GM19240 (cell line): Measurements from ENCODE around the gene SRRM3.
"Not testable (repeated sequence)": the region's sequence is repeated elsewhere in the genome, so short reads cannot be mapped to it uniquely, and the experiment has no call there.

Experiments used
- DNase-seq: peaks from one replicate; pipeline ENCODE4 v3.0.0; 2011; ENCODE audit warnings: low spot score; ENCODE audit not compliant: insufficient read length

SRRM3 gene

DNA sequence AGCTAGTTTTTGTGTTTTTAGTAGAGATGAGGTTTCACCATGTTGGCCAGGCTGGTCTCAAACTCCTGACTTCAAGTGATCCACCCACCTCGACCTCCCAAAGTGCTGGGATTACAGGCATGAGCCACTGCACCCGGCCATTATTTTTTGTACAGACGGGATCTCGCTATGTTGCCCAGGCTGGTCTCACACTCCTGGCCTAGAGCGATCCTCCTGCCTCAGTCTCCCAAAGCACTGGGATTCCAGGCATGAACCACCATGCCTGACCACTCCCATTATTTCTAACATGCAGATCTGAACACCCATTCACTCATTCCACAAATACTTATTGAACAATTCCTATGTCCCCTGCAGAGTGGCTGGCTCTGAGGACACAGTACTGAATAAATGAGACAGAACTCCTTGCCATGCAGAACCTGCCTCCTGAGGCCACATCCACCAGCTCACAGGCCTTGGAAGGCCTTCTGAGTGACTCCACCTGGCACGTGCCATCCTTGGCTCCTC, 89.2 kb downstream of the SRRM3 start:
- DNase-seq = not testable (repeated sequence)

- DNase-seq = peak; percentile 84
These were observed 89.9 kb downstream of the SRRM3 start for GRCh38 chr7:76291351-76292212.

DNA sequence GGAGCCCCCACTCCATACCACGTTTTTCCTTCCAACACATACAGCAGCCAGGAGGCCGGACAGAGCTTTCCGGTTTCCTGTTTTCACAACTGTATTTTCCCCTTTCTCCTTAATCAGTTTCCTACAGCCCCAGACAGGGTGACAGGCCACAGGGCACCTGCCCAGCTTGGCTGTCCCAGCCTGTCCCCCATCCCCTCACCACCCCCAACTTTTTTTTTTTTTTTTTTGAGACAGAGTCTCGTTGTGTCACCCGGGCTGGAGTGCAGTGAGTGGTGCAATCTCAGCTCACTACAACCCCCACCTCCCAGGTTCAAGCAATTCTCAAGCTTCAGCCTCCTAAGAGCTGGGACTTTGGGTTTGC, 90.5 kb downstream of the SRRM3 start:
- no peak for DNase-seq

- DNase-seq = not testable (repeated sequence)
These were observed 91.2 kb downstream of the SRRM3 start for GRCh38 chr7:76292911-76293310.

DNA sequence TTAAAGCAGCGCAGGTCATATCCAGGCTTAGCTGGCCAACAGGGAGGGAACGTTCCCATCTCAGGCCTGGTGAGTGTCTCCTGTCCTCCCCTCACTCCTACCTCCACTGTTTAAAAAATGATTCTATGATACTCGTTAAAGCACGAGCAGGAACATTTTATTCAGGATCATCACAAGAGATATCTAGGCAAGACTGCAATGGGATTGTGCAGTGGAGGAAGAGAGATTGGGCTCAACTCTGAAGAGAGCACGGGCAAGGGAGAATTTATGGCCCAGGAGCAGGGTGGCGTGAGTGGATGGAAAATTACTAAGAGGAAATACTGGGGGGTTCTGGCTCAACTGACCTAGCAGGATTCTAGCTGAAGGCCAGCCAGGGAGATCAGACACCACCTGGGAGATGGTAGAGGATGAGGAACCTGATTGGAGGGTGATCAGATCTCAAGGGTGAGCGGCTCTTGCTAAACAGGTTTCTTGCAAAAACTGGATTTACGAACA, 91.8 kb downstream of the SRRM3 start:
- DNase-seq = no peak

DNA sequence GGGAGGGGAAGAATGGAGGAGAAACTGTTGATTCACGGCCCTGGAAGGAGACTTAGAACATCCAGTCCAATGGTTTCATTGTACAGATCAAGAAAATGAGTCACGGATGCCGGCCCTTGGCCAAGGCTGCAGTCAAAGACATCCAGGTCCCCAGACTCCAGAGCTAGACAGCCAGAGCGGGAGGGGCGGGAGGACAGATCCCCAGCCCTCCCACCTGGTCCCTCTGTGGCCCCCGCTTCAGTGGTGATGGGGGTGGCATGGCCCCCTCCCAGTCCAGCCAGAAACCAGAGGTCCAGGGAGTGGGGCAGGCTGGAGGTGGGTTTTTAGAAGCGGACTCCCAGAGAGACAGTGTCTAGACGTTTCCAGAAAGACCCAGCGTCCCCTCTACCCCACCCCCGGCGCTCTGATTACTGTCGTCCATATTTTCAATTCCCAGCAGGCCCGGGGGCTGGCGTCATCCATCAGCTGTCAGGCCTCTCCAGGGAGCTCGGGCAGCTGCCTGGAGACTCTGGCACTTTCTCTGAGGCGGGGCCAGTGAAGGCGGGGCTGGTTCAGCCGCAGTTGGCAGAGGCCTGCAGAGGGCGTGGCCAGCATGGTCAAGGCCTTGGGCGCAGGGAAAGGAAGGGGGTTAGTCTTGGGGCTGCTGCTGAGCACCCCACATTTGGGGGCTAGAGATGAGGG, 92.8 kb downstream of the SRRM3 start:
- no peak for DNase-seq

GRCh38 chr7:76296743-76297740, 95.3 kb downstream of the SRRM3 start:
- no peak for DNase-seq

GRCh38 chr7:76300166-76300731, 98.6 kb downstream of the SRRM3 start:
- no peak for DNase-seq

DNA sequence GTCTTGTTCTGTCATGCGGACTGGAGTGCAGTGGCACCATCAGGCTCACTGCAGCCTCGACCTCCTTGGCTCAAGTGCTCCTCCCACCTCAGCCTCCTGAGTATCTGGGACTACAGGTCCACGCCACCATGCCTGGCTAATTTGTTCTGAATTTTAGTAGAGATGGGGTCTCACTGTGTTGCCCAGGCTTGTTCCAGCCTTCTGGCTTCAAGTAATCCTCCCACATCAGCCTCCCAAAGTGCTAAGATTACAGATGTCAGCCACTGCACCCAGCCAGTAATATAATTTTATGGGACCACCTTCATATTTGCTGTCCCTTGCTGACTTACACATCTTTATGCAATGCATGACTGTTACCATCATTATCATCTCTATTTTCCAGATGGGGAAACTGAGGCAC, 99.3 kb downstream of the SRRM3 start:
- DNase-seq = no peak

DNA sequence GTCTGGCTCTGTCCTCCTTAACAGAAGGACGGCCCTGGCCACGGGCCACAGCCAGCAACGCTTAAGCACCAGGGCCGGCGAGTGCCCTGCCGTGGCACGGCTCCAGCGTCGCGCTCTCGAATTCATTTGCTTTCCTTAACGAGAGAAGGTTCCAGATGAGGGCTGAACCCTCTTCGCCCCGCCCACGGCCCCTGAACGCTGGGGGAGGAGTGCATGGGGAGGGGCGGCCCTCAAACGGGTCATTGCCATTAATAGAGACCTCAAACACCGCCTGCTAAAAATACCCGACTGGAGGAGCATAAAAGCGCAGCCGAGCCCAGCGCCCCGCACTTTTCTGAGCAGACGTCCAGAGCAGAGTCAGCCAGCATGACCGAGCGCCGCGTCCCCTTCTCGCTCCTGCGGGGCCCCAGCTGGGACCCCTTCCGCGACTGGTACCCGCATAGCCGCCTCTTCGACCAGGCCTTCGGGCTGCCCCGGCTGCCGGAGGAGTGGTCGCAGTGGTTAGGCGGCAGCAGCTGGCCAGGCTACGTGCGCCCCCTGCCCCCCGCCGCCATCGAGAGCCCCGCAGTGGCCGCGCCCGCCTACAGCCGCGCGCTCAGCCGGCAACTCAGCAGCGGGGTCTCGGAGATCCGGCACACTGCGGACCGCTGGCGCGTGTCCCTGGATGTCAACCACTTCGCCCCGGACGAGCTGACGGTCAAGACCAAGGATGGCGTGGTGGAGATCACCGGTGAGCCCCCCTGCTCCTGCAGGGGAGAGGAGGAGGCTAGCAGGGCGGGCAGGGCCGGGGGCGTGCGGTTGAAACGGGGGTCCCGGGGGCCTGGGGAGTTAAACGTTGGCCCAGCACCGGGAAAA, 100.9 kb downstream of the SRRM3 start, which contains the start of gene HSPB1:
HSPB1 (plus strand) TSS at position 327 of the 855 bp plus-strand sequence; CDS start at position 367, 40 bp downstream.
- no peak for DNase-seq

GRCh38 chr7:76303202-76304147, 101.8 kb downstream of the SRRM3 start:
- DNase-seq = peak; percentile 78

DNA sequence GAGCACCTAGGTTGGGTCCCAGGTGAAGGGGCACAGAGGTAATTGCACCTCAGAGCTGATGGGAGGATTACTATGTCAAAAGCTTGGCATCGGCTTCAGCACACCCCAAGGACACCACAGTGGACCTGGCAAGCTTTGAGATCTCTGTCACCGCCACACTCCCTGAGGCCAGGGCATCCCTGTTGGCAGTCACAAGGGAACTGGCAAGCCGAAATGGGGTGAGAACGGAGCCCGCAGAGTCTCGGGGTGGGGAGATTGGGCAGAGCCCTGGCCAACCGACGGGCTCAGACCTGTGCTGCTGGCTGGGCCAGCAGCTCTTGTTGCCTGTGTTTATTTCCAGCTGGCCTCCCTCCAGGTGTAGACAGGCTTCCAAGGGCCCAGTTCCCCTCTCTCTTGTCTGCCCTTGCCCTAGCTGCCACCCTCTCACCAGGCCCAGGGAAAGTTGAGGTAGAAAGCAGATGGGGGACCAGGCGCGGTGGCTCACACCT, 103.2 kb downstream of the SRRM3 start:
- DNase-seq = no peak

GRCh38 chr7:76308874-76309273, 107.2 kb downstream of the SRRM3 start:
- DNase-seq = not testable (repeated sequence)

DNA sequence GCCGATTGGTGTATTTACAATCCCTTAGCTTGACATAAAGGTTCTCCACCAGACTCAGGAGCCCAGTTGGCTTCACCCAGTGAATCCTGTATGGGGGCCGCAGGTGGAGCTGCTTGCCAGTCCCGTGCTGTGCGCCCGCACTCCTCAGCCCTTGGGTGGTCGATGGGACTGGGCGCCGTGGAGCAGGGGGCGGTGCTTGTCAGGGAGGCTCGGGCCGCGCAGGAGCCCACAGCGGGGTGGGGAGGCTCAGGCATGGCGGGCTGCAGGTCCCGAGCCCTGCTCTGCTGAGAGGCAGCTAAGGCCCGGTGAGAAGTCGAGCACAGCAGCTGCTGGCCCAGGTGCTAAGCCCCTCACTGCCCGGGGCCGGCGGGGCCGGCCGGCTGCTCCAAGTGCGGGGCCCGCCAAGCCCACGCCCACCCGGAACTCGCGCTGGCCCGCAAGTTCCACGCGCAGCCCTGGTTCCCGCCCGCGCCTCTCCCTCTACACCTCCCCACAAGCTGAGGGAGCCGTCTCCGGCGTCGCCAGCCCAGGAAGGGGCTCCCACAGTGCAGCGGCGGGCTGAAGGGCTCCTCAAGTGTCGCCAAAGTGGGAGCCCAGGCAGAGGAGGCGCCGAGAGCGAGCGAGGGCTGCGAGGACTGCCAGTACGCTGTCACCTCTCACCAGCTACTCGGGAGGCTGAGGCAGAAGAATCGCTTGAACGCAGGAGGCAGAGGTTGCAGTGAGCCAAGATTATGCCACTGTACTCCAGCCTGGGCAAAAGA, 107.8 kb downstream of the SRRM3 start:
- DNase-seq = not testable (repeated sequence)

DNA sequence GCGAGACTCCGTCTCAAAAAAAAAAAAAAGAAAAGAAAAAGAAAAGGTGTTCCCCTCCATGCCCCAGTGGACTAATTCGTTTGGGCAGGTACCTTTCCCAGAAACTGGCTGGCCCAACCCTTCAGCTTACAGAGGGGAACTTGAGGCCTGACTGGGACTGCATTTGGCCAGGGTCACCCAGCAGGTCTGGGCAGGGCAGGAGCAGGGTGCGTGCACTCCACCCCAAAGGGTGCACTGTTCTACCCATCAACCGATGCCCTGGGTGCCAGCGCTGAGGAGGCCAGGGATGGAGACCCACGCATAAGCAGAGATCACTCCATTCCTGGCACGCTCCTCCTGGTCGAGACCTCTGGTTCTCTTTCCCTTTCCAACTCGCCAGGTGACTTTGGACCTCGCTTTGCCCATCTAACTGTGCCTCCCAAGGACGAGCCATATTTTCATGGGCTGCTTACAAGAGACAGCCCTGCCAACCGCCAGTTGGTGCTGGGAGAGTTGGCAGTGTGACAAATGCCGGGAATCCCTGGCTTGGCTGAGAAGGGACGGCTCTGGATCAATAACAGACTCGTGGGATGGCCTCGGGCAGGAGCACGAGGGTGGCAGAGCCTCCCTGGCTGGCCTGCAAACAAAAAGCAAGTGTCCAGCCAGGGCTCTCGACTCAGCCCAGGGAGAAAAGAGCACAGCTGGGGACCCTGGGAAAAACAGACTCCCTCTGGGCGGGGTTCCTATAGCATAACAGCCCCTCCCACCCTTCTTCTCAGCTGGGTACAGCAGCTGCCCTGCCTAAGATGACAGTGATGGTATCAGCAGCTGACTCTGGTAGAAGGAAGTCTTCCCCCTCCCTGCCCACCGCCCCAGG, 108.6 kb downstream of the SRRM3 start:
- no peak for DNase-seq

GRCh38 chr7:76311838-76312237, 110.1 kb downstream of the SRRM3 start:
- DNase-seq = not testable (repeated sequence)
